MM.1S (cell line): ENCODE measurements around the gene PPP1R9B.
A peak's percentile ranks its signal among the peaks of the same experiment; 100 is the strongest.

Source experiments
- DNase-seq: peaks from one replicate; pipeline ENCODE4 v3.0.0-alpha.2; 2015
- H2AFZ ChIP-seq: fragments of 300-600 bp; sonication (generic); 2 replicates; pipeline ENCODE4 v1.6.0; 2016; ENCODE audit warnings: antibody characterized with exemption, low read length
- H3F3A ChIP-seq: fragments of 300-600 bp; sonication (generic); 2 replicates; pipeline ENCODE4 v1.6.1; 2016; ENCODE audit warnings: mild to moderate bottlenecking, antibody characterized with exemption, low read length, moderate library complexity, mixed read lengths; ENCODE audit not compliant: insufficient read depth
- H3K27ac ChIP-seq: fragments of 300-600 bp; sonication (generic); 2 replicates; pipeline ENCODE4 v1.5.1; 2016; ENCODE audit warnings: mild to moderate bottlenecking, low read length
- H3K27me3 ChIP-seq: fragments of 300-600 bp; sonication (generic); replicated peaks from 2 replicates; pipeline ENCODE4 v1.6.0; 2016; ENCODE audit warnings: low read length; ENCODE audit not compliant: insufficient read depth
- H3K36me3 ChIP-seq: fragments of 300-600 bp; sonication (generic); replicated peaks from 2 replicates; pipeline ENCODE4 v1.6.1; 2016; ENCODE audit warnings: mild to moderate bottlenecking, low read length, mixed read lengths; ENCODE audit not compliant: insufficient read depth
- H3K4me1 ChIP-seq: fragments of 300-600 bp; sonication (generic); 2 replicates; pipeline ENCODE4 v1.6.1; 2016; ENCODE audit warnings: low read length, mixed read lengths
- H3K4me2 ChIP-seq: fragments of 300-600 bp; sonication (generic); 2 replicates; pipeline ENCODE4 v1.6.0; 2016; ENCODE audit warnings: low read depth, low read length
- H3K4me3 ChIP-seq: fragments of 300-600 bp; sonication (generic); 2 replicates; pipeline ENCODE4 v1.5.1; 2016; ENCODE audit warnings: low read length, mixed read lengths
- H3K79me2 ChIP-seq: fragments of 300-600 bp; sonication (generic); 2 replicates; pipeline ENCODE4 v1.6.1; 2016; ENCODE audit warnings: mixed run types, low read length, mixed read lengths
- H3K9ac ChIP-seq: fragments of 300-600 bp; sonication (generic); 2 replicates; pipeline ENCODE4 v1.6.1; 2016; ENCODE audit warnings: low read length, mixed read lengths
- H3K9me2 ChIP-seq: fragments of 300-600 bp; sonication (generic); replicated peaks from 2 replicates; pipeline ENCODE4 v1.6.1; 2016; ENCODE audit warnings: mild to moderate bottlenecking, low read length, mixed read lengths; ENCODE audit not compliant: insufficient read depth
- H3K9me3 ChIP-seq: fragments of 300-600 bp; sonication (generic); replicated peaks from 2 replicates; pipeline ENCODE4 v1.6.1; 2016; ENCODE audit warnings: mild to moderate bottlenecking, low read length, mixed read lengths; ENCODE audit not compliant: insufficient read depth
- H4K20me1 ChIP-seq: fragments of 300-600 bp; sonication (generic); 2 replicates; pipeline ENCODE4 v1.6.1; 2016; ENCODE audit warnings: mild to moderate bottlenecking, low read length, moderate library complexity, mixed read lengths; ENCODE audit not compliant: insufficient read depth
- CTCF ChIP-seq: fragments of 300-600 bp; sonication (generic); IDR thresholded peaks from 2 replicates; pipeline ENCODE4 v1.5.1; 2016; ENCODE audit warnings: antibody characterized with exemption, low read length, mixed read lengths
- EZH2 ChIP-seq: fragments of 300-600 bp; sonication (generic); optimal IDR thresholded peaks from 2 replicates; pipeline ENCODE3; 2017; ENCODE audit warnings: low read depth, mild to moderate bottlenecking, antibody characterized with exemption, low read length, mixed read lengths
- EZH2phosphoT487 ChIP-seq: fragments of 300-600 bp; sonication (generic); IDR thresholded peaks from 2 replicates; pipeline ENCODE4 v1.6.1; 2018; ENCODE audit warnings: antibody characterized with exemption, low read length

The PPP1R9B gene

GRCh38 chr17:50096758-50097157, 53.7 kb downstream of the PPP1R9B start:
- Histone ChIP-seq H3K27ac (no peak overlapping the region), H3K27me3 (no peaks in the 10 kb centered on the region), H3K36me3 (no peaks in the 10 kb centered on the region), H3F3A (peaks cover 9% of the 10 kb centered on the region; the same call in 1 of the 2 replicates), H3K4me1 (peaks cover 8% of the 10 kb centered on the region; the same call in 1 of the 2 replicates), H3K9me3 (no peaks in the 10 kb centered on the region), H3K4me3 (no peak overlapping the region), H3K9ac (no peak overlapping the region), H3K79me2 (peaks cover 21% of the 10 kb centered on the region), H3K9me2 (no peaks in the 10 kb centered on the region), H3K4me2 (no peak overlapping the region), H4K20me1 (no peaks in the 10 kb centered on the region), H2AFZ (no peak overlapping the region)
- TF ChIP-seq EZH2phosphoT487: no peak
- TF ChIP-seq CTCF: no peak
- no peak for TF ChIP-seq EZH2
- no peak for DNase-seq

GRCh38 chr17:50096092-50096491, 54.4 kb downstream of the PPP1R9B start:
- Histone ChIP-seq H3K36me3 (no peaks in the 10 kb centered on the region), H3K4me1 (peaks cover 8% of the 10 kb centered on the region; the same call in 1 of the 2 replicates), H3K9me2 (no peaks in the 10 kb centered on the region), H3F3A (peaks cover 9% of the 10 kb centered on the region; the same call in 1 of the 2 replicates), H3K27me3 (no peaks in the 10 kb centered on the region), H3K9me3 (no peaks in the 10 kb centered on the region), H3K27ac (no peak overlapping the region), H3K4me3 (peak overlapping the region; percentile 94), H4K20me1 (no peaks in the 10 kb centered on the region), H2AFZ (peak overlapping the region; percentile 94; the same call in 1 of the 2 replicates), H3K79me2 (peaks cover 21% of the 10 kb centered on the region), H3K4me2 (peak overlapping the region; percentile 91), H3K9ac (peak overlapping the region; percentile 84)
- no peak for DNase-seq
- no peak for TF ChIP-seq CTCF
- no peak for TF ChIP-seq EZH2phosphoT487

- peaks cover 8% of the 10 kb centered on the region; the same call in 1 of the 2 replicates for H3K4me1 ChIP-seq
- no peaks in the 10 kb centered on the region for H4K20me1 ChIP-seq
- H3K9me2 ChIP-seq: no peaks in the 10 kb centered on the region
- H3K4me3 ChIP-seq: peak overlapping the region; percentile 94
- H3K79me2 ChIP-seq: peaks cover 21% of the 10 kb centered on the region
- peak overlapping the region; percentile 7; the same call in 1 of the 2 replicates for H3K27ac ChIP-seq
- no peaks in the 10 kb centered on the region for H3K9me3 ChIP-seq
- TF ChIP-seq EZH2 (no peak), EZH2phosphoT487 (no peak), CTCF (no peak)
- no peaks in the 10 kb centered on the region for H3K27me3 ChIP-seq
- no peak for DNase-seq
- peak overlapping the region; percentile 84 for H3K9ac ChIP-seq
- H2AFZ ChIP-seq: peak overlapping the region; percentile 94
- H3K4me2 ChIP-seq: peak overlapping the region; percentile 91
- H3F3A ChIP-seq: peaks cover 9% of the 10 kb centered on the region; the same call in 1 of the 2 replicates
- no peaks in the 10 kb centered on the region for H3K36me3 ChIP-seq
Measured at GRCh38 chr17:50095626-50096037, 54.8 kb downstream of the PPP1R9B start.
